Hepatic stellate cell (primary cell): ENCODE results near the gene NCF2.

ENCODE experiments used
- DNase-seq: peaks from one replicate; pipeline ENCODE4 v3.0.0; 2011; ENCODE audit warnings: low spot score

The NCF2 gene

GRCh38 chr1:183611021-183611420, 20.8 kb upstream of the NCF2 start:
- DNase-seq, result no peak

DNA sequence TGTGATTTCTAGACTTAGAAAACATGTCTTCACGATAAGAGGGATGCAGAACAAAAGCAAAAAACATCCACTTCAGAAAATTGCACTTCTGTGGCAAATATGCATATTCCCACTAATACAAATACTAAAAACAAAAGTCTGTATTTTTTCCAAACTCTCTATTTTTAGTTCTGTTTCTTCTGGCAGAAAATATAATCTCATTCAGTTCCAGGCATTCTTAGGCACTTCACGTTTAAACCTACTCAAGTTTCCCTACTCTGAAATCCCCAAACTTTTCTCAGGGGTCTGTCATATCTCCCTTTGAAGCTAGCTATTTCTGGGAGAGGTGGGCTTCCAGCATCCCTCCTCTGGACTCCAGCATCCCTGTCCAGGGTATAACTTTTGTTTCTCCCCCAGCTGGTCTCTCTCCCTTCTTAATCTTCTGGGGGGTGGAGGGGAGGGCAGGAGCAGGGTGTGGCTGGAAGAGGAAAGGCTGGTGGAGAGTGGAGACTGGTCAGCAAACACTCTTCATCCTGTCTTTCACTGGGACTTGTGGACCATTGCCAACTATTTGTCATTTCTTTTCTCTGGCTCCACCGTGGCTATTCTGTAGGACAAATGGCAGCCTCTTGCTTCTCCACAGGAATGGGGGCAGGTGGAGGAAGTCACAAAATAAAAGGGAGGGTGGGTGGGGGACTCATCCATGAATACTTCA, 19.6 kb upstream of the NCF2 start:
- DNase-seq, result peak; percentile 42

- DNase-seq, result no peak
Measured at GRCh38 chr1:183609313-183609712, 19.1 kb upstream of the NCF2 start.

- DNase-seq, result no peak
Measured at GRCh38 chr1:183607322-183607980, 17.2 kb upstream of the NCF2 start.

DNA sequence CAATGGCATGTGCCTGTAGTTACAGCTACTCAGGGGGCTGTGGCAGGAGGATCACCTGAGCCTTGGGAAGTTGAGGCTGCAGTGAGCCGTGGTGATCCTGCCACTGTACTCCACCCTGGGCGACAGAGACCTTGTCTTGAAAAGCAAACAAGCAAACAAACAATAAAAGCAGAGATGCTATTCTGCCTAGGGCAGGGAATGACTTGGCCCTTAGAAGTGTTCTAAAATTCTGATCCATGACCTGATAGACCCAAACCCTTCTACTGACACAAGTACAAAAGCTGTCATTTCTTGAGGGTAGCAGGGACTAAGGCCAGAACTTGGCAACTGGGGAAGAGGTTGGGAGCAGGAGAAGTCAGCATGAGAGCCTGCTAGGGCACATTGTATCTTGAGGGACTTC, 15.6 kb upstream of the NCF2 start:
- no peak for DNase-seq

GRCh38 chr1:183604815-183605214, 14.6 kb upstream of the NCF2 start:
- DNase-seq, result no peak

DNA sequence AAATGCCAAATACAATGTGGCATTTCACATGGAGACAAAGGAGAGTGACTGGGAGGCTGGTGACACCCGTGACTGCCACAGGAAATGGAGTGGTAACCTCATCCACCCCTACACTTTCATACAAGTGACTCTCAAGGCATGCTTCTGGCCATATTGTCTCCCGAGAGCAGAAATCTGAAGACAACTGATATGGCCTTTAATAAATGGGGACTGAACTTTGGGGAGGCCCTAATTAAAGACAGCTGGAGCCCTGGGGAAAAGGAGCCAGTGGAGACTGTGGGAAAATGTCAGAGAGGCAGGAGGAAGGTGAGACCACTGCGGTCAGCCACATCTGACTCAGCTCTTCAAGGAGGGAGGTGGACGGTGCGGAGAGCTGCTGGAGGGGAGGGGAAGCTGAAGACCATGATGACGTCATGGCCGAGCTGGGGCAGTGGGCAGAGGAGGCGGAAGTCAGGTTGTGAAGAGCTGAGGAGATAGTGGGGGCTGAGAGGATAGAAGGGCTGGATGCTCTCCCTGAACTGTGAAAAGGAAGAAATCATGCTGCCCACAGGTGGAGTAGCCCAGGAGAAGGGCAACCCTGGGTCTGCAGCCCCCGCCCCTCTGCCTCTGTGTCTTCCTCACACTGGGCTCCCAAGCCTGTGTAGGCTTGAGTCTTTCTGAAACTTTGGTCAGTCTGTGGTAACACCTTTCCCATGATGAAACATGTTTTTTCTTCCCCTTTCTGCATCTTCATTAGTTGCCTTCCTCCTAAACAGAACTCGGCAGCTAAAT, 14.0 kb upstream of the NCF2 start:
- DNase-seq, result peak; percentile 49

DNA sequence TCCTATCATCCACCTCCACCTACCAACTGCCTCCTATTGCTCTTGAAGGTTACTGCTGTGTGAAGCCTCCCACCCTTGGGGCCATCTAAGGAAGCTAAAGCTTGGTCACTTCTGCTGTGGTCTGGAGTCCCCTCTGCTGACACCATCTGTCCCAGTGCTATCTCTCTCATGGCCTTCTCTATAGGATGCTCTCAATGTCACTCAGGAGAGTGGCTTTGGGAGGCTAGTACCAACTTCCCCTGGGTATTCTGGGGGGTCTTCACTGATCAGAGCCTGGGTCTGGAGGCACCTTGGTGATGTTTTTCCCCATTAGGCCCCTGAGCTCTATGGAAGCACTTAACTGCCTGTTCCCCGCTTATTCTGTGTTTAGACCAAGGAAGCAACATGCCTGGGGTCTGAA, 12.3 kb upstream of the NCF2 start:
- DNase-seq, result no peak

- DNase-seq, result no peak
Measured at GRCh38 chr1:183600634-183601033, 10.4 kb upstream of the NCF2 start.

DNA sequence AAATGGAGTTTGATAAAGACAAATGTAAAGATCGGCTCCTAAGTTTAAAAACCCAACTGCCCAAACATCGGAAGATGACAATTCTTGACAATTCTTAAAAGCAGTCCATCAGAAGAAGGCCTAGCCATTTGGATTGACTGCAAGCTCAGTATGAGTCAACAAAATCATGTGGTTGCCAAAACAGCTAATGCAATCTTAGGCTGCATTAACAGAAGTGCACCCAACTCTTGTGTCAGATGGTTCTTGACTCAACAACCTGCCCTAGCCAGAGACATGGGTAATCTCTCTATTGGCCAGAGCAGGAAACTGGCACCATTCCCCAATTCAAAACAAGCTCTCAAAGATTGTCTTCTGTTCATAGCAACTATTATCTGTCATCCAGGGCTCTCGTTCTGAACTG, 9.9 kb upstream of the NCF2 start:
- DNase-seq, result peak; percentile 32

DNA sequence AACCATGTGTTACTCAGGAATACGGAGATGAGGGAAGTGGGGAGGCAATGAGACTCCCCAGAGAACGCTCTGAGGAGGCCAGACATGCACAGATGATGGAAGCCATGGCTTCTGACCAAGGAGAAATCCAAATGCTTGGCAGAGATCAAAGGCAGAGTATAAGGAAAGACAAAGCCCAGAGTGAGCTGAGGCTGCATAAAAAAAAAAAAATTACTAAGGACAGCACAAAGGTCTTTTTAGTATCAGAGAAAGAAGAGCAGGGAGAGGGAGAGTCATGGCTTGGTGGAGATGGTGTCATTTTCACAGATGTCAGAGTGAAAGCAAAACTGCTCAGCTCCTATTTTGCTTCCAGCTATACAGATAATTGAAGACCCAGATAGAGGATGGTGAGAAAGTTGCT, 8.1 kb upstream of the NCF2 start:
- DNase-seq, result no peak

GRCh38 chr1:183597656-183598347, 7.5 kb upstream of the NCF2 start:
- DNase-seq, result no peak

GRCh38 chr1:183596500-183596899, 6.2 kb upstream of the NCF2 start:
- DNase-seq, result no peak

- no peak for DNase-seq
Measured at GRCh38 chr1:183595537-183595936, 5.3 kb upstream of the NCF2 start.

GRCh38 chr1:183593356-183593755, 3.1 kb upstream of the NCF2 start:
- no peak for DNase-seq

DNA sequence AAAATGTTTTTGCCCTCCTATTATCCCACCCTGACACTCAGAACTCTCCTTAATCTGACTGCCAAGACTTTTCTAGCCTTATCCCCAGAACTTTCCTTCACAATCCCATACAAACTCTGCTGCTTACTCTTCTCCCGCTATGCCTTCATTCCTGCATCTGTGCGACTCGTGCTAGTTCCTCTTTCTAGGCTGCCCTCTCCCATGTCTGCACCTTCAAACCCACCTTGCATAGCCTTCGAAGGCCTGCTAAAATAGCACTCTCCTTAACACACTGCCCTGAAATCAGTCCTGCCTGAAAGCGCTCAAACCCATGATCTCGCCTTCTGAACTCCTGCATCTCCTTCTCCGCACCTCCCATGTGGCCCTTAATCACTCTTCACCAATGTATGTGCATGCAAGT, 2.5 kb upstream of the NCF2 start:
- DNase-seq, result no peak

GRCh38 chr1:183589874-183590243, 400 bp downstream of the NCF2 start:
- no peak for DNase-seq

GRCh38 chr1:183589384-183589783, 875 bp downstream of the NCF2 start:
- no peak for DNase-seq

DNA sequence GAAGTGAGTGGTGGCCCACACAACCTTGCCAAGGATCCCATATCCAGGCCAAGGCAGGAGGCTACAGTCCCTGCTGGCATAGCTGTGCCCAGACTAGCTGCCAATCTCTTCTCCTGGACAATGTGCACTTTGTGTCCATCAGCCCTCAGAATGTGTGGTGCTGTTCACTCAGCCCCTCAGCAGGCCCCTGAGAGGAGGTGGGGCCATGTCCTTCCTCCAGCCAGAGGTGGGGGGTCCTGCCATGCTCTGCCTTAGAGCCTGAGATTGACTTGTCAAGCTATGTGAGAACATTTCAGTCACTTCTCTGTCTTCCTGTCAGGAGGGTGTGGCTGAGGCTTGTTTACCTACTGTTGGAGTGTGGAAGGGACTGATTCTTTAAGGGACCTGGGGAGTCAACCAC, 1.4 kb downstream of the NCF2 start:
- no peak for DNase-seq

DNA sequence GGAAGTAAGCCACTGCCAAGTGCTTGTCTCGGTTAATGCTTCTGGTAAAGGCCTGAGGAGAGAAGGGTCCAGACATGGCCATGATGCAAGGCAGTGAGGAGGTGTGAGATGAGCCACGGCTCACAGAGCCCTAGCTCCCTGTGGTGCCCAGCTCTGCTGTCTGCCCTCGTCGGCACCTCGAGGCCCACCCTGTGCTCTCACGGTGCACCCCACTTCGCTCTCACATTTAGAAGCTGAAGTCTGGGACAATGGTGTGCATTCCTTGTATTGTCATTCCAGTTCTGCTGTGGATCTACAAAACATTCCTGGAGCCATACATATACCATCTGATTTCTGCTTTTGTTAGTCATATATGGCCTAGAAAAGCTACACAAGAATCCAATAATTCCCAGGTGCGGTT, 3.3 kb downstream of the NCF2 start:
- no peak for DNase-seq

GRCh38 chr1:183586455-183586854, 3.8 kb downstream of the NCF2 start:
- DNase-seq, result no peak

DNA sequence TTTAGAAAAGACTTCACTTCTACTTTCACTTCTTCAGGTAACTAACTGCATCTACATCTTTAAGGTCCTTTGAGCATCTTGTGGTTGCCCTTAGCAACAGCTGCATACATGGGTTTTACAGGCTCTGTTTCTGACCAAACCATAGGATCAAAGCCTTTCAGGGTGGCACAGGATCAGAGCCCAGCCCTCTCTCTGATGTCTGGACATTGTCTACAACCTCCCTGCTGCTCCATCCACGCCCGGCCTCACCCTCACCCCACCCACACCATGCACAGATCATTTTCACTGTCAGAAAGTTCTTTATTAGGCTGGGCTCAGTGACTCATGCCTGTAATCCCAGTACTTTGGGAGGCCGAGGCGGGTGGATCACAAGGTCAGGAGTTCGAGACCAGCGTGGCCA, 5.2 kb downstream of the NCF2 start:
- DNase-seq, result no peak

GRCh38 chr1:183584147-183584546, 6.1 kb downstream of the NCF2 start:
- no peak for DNase-seq
